Stimulated activated naive CD8-positive, alpha-beta T cell treated with anti-CD3 and anti-CD28 coated beads, Interleukin-15, Interleukin-2, amounts not matched to agents 100 U/mL and 50 U/mL, for 24 hours (primary cell): Measurements from ENCODE around the gene RRH.
"Not testable (repeated sequence)": the region's sequence is repeated elsewhere in the genome, so short reads cannot be mapped to it uniquely, and the experiment has no call there.

Experiments
- ATAC-seq: fragments of 150-1000 bp; cut with Tn5 transposase; one replicate; pipeline ENCODE4 v1.10.0; 2021
- DNase-seq: peaks from one replicate; pipeline ENCODE4 v3.0.0; 2021

RRH gene

DNA sequence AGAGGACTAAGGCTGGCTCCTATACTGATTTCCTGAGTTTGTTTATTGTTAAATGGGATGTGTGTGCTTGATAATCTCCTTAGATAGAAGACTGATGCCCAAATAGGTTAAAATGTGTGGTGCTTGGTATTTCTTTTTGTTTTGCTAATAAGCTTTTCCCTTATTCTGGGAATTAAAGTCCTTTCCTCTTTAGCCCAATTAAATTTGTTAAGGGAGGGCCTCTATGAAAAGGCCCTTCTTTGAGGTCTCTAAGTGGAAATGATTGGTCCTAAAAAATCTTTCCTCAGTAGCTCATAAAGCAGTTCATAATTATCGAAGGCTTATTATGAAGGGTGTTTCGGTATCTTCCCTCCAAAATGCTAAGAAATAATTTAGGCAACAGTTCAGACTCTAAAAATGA is at the start of gene RRH:
Gene RRH (plus strand): TSS at position 301 of the 400 bp plus-strand sequence. CDS start 56 bp downstream, at position 357.
- no peak for DNase-seq

DNA sequence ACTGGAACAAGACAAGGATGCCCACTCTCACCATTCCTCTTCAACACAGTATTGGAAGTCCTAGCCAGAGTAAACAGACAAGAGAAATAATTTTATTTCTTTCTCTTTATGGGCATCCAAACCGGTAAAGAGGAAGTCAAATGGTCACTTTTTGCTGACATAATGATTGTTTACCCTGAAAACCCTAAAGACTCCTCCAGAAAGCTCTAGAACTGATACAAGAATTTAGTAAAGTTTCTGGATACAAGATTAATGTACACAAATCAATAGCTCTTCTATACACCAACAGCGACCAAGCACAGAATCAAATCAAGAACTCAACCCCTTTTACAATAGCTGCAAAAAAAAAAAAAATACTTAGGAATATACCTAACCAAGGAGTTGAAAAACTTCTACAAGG is 45.7 kb upstream of the RRH start:
- DNase-seq, ATAC-seq: not testable (repeated sequence)

More for the DNA sequence above, at the start of gene RRH:
- no peak for ATAC-seq

GRCh38 chr4:109786846-109787245 is 40.9 kb upstream of the RRH start:
- no peak for DNase-seq

DNA sequence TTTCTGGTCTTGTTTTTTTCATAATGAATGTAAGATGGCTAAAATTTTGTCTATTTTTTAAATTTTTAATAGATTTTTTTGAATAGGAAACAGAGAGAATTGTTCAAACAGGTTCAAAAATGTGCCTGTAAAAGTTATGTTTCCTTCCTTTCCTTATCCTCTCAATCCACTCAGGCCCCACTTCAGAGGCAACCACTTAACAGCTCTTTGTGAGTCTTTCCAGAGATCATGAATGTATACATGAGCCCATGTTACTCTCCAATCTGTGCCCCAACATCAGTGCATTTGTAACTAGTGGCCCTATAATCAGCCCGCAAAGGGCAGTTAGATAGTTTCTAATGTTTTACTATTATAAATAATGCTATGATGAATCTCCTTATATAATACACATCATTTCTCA is 40.0 kb upstream of the RRH start:
- DNase-seq (no peak), ATAC-seq (no peak)

More at GRCh38 chr4:109786846-109787245, 40.9 kb upstream of the RRH start:
- ATAC-seq = no peak

GRCh38 chr4:109795059-109795458 is 32.7 kb upstream of the RRH start:
- no peak for ATAC-seq
- no peak for DNase-seq

DNA sequence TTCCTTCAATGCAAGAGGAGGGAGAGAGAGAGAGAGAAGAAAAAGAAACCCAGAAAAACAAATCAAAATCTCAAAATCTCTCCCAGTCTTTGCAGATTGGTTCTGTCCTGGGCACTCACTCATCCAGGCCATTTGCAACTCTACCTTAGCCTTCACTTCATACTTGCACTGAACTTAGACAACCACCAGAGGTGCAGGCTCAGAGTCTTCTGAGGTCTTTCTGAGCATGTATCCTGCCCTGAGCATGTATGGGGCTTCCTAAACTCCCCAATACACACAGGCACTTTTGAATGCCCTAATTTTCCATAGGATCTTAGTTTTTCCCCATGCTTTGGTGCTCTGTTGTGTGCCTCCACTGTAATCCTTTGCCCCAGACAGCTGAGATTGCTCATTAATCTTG is 28.9 kb upstream of the RRH start:
- no peak for ATAC-seq
- DNase-seq = no peak

GRCh38 chr4:109801099-109801789 is 26.5 kb upstream of the RRH start:
- no peak for DNase-seq

DNA sequence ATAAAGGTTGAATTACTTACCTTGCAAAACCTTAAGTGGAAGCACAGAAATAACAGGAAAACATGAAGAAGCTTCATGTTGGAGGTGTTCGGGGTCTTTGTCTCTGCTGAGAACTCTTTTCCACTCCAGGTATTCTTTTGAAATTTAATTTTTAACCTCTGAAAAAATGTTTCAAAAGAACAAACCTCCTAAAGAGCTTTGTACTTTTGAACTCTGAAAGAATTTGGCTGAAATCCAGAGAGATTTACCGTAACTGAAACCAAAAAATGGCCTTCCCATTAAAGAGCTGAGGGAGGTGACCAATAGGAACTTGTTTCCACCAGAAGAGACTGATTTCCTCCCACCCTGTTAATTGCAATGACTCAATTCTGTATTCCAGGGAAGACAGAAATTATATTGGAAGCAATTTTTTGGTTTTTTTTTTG is 25.9 kb upstream of the RRH start, which contains the start of gene CFI:
Gene CFI (minus strand): TSS at position 105 of the 425 bp plus-strand sequence. CDS start 28 bp downstream, at position 77.
- DNase-seq (no peak), ATAC-seq (no peak)

More at GRCh38 chr4:109801099-109801789, 26.5 kb upstream of the RRH start:
- ATAC-seq = no peak

GRCh38 chr4:109803924-109804571 is 23.7 kb upstream of the RRH start:
- ATAC-seq (peak; percentile 49), DNase-seq (peak; percentile 12)

GRCh38 chr4:109809655-109810054 is 18.1 kb upstream of the RRH start:
- DNase-seq = no peak
- ATAC-seq = no peak

- DNase-seq = no peak
- ATAC-seq = no peak
These were observed 17.0 kb upstream of the RRH start for GRCh38 chr4:109810552-109811387.

DNA sequence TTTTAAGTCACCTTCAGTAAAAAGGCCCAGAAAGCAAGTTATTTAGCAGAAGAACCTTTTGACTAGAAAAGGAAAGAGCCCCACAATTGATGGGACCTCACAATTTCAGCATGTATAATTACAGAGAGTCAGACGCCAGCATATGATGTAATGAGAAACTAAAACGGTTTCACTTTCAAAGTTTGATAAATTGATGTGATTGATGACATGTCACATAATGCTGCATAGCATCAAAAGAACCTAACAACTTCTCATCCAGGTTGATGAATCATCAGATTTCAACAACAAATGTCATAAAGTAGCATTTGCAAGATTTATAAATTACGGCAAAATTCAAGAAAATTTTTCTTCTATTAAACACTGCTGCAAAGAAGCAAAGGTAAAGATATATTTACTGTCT is 16.1 kb upstream of the RRH start:
- no peak for ATAC-seq
- no peak for DNase-seq

GRCh38 chr4:109815151-109816081 is 12.4 kb upstream of the RRH start, which contains the start of gene GAR1:
Gene GAR1, plus strand, starts transcription at chr4:109815762. Its CDS starts 403 bp downstream, at chr4:109816165.
- ATAC-seq = peak; percentile 97

GRCh38 chr4:109816082-109816442 is 11.7 kb upstream of the RRH start:
- ATAC-seq (no peak), DNase-seq (peak; percentile 56)

More at GRCh38 chr4:109815151-109816081, 12.4 kb upstream of the RRH start, which contains the start of gene GAR1:
- peak; percentile 87 for DNase-seq

DNA sequence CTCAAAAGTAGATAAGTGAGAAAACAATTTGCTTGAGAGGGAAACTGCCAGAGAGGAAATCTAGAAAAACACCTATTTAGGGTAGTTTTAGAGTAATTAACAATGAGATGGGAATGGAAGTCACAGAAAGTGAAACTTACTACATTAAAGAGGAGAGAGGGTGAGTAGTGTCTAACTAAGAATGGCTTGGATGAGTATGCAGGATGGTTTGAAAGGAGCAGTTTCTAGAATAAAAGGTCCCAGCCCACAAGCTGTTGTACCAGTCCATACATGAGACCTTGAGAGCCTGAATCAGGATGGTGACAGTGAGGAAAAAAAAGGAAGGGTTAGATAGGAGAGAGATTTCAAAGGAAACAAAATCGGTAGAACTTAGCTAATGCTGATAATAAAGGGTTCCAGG is 10.9 kb upstream of the RRH start:
- peak; percentile 48 for ATAC-seq

GRCh38 chr4:109818268-109818667 is 9.5 kb upstream of the RRH start:
- no peak for DNase-seq
- ATAC-seq = no peak

More for the DNA sequence above, 10.9 kb upstream of the RRH start:
- DNase-seq = no peak

GRCh38 chr4:109820563-109820962 is 7.2 kb upstream of the RRH start:
- no peak for DNase-seq
- ATAC-seq = no peak

- peak; percentile 53 for ATAC-seq
- no peak for DNase-seq
These were observed 6.6 kb upstream of the RRH start for GRCh38 chr4:109821185-109821584.

DNA sequence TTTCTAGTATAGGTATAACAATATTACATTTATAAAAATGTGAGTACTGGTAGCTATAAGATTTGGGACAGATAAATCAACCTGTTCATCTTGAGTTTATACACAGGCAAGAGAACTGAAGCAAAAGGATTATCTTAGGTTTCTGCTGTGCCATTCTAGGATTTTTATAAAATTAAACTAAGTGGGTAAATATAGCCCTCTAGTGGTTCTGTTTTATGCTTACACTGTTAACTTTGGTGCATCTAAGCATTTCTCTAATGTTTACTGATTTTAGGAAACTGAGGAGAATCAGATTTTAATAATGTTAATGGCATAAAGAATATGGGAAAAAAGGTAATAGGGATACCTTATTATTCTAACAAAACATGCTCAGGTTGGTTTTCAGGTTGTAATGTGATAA is 1.1 kb upstream of the RRH start:
- ATAC-seq (no peak), DNase-seq (no peak)

- DNase-seq (no peak), ATAC-seq (no peak)
These were observed 6.0 kb downstream of the RRH start for GRCh38 chr4:109833756-109834155.

GRCh38 chr4:109836985-109837384 is 9.2 kb downstream of the RRH start:
- DNase-seq = no peak
- ATAC-seq = no peak
